ENCODE measurements around the gene GABARAPL1. TPM values are rescaled to one million over a fixed set of nuclear protein-coding genes. Genes with fewer than 3 reads are reported as not detected.

Gene GABARAPL1
- total RNA-seq, 1 experiment from 2014 or later, result 55.6 TPM

DNA sequence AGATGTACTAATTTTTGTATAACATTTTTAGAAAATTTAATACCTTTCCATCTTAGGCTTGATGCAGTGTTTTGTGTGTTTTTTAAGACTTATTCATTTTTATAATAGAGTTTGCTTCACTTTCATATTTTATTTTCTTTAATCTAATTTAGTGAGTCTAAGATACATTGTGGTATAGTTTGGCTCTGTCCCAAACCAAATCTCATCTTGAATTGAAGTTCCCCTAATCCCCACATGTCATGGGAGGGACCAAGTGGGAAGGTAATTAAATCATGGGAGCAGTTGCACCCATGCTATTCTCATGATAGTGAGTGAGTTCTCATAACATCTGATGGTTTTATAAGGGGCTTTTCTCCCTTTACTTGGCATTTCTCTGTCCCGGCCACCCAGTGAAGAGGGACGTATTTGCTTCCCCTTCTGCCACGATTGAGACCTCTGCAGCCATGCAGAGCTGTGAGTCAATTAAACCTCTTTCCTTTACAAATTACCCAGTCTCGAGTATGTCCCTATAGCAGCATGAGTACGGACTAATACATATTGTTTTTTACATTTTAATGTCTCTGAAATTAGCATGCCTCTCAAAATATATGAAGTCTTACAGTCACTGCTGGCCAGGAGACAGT is 34.9 kb downstream of the GABARAPL1 start:
- no peaks in the 10 kb centered on the region for H3K4me1 ChIP-seq (ENCODE audit: insufficient read depth, low read length)

More for the DNA sequence above, 34.9 kb downstream of the GABARAPL1 start:
- H3K79me1 ChIP-seq (ENCODE audit: insufficient read depth, low read depth, low read length, poor library complexity, severe bottlenecking), result no peaks in the 10 kb centered on the region
- no peak overlapping the region for H3K9ac ChIP-seq (ENCODE audit: extremely low read depth, insufficient read length, low read length)
- no peak for DNase-seq
- no peaks in the 10 kb centered on the region for H3K9me3 ChIP-seq (ENCODE audit: control insufficient read depth, low read depth, low read length)
- H4K5ac ChIP-seq (ENCODE audit: insufficient read length, low read depth, low read length), result no peak overlapping the region
- H2BK12ac ChIP-seq (ENCODE audit: insufficient read length, low read depth, low read length), result no peak overlapping the region
- H3K27ac Mint-ChIP-seq, result no peak overlapping the region; a peak in 1 of 7 replicates
- TF ChIP-seq, protein P1, sequence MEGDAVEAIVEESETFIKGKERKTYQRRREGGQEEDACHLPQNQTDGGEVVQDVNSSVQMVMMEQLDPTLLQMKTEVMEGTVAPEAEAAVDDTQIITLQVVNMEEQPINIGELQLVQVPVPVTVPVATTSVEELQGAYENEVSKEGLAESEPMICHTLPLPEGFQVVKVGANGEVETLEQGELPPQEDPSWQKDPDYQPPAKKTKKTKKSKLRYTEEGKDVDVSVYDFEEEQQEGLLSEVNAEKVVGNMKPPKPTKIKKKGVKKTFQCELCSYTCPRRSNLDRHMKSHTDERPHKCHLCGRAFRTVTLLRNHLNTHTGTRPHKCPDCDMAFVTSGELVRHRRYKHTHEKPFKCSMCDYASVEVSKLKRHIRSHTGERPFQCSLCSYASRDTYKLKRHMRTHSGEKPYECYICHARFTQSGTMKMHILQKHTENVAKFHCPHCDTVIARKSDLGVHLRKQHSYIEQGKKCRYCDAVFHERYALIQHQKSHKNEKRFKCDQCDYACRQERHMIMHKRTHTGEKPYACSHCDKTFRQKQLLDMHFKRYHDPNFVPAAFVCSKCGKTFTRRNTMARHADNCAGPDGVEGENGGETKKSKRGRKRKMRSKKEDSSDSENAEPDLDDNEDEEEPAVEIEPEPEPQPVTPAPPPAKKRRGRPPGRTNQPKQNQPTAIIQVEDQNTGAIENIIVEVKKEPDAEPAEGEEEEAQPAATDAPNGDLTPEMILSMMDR (conservative IDR thresholded peaks at IDR 0.05), result no peak
- H3K56ac ChIP-seq (ENCODE audit: insufficient read length, low read depth, low read length), result no peak overlapping the region
- H3K27me3 ChIP-seq (ENCODE audit: insufficient read depth, low read length), result no peaks in the 10 kb centered on the region
- H3K23ac ChIP-seq (ENCODE audit: insufficient read length, low read depth, low read length), result no peak overlapping the region
- H2BK5ac ChIP-seq (ENCODE audit: insufficient read length, low read length), result no peak overlapping the region
- H3K9me3 Mint-ChIP-seq, result no peaks in the 10 kb centered on the region
- H3K27ac ChIP-seq (ENCODE audit: insufficient read length, low read depth, low read length), result no peak overlapping the region
- no peak overlapping the region for H3K4me3 Mint-ChIP-seq
- no peak overlapping the region for H3K4me2 ChIP-seq (ENCODE audit: insufficient read depth, insufficient read length, low read length)
- no peak overlapping the region for H3K18ac ChIP-seq (ENCODE audit: insufficient read length, low read depth, low read length)
- no peak overlapping the region for H4K91ac ChIP-seq (ENCODE audit: insufficient read length, low read depth, low read length)
- no peak overlapping the region for H2AK5ac ChIP-seq (ENCODE audit: insufficient read length, low read length)
- H3K14ac ChIP-seq (ENCODE audit: insufficient read depth, low read length), result no peak overlapping the region
- H2AFZ ChIP-seq (ENCODE audit: low read length), result no peak overlapping the region
- H4K20me1 ChIP-seq (ENCODE audit: control insufficient read depth, insufficient read depth, insufficient read length), result no peaks in the 10 kb centered on the region
- H3T11ph ChIP-seq (ENCODE audit: low read length), result no peak overlapping the region
- peaks cover 4% of the 10 kb centered on the region in 2 experiments; a peak in 3 of 4 replicates for H3K4me1 Mint-ChIP-seq
- no peak overlapping the region for H3K4ac ChIP-seq (ENCODE audit: low read depth, low read length)
- H3K23me2 ChIP-seq (ENCODE audit: insufficient read length, low read depth, low read length, poor library complexity, severe bottlenecking), result no peaks in the 10 kb centered on the region
- H3K36me3 Mint-ChIP-seq (ENCODE audit: insufficient read depth in 1 of 3, low read depth in 3 of 3), result no peaks in the 10 kb centered on the region
- H4K8ac ChIP-seq (replicated peaks; ENCODE audit: insufficient read length, low read depth, low read length), result no peak overlapping the region
- no peak overlapping the region for H2BK20ac ChIP-seq (ENCODE audit: low read depth, low read length, poor library complexity, severe bottlenecking)
- no CpG with 5 or more reads among the region's 5 CpGs for WGBS (ENCODE audit: extremely low coverage, insufficient read length, low lambda C conversion rate)
- H2BK120ac ChIP-seq (ENCODE audit: low read depth, low read length, poor library complexity, severe bottlenecking), result no peak overlapping the region
- no peaks in the 10 kb centered on the region for H3K27me3 Mint-ChIP-seq (ENCODE audit: low read depth)
- no peak overlapping the region for H2BK15ac ChIP-seq (ENCODE audit: low read depth, low read length)
- no peaks in the 10 kb centered on the region for H3K79me2 ChIP-seq (ENCODE audit: insufficient read depth, low read length)
